Fibroblast of pulmonary artery (primary cell): ENCODE results near the gene TCEA3.

Experiments
- DNase-seq: peaks from one replicate; pipeline ENCODE4 v3.0.0-alpha.2; 2010; ENCODE audit warnings: low read depth
- H3K4me3 ChIP-seq: replicated peaks from 2 replicates; pipeline ENCODE4 v1.5.1; 2011; ENCODE audit warnings: low read depth, mild to moderate bottlenecking, control low read depth, low read length, moderate library complexity
- TF ChIP-seq, protein P1 (sequence below): IDR thresholded peaks from 2 replicates; pipeline ENCODE4 v1.5.1; 2011; ENCODE audit warnings: mild to moderate bottlenecking, control low read depth, low read length, inconsistent platforms; ENCODE audit errors: missing control alignments

TCEA3 gene

GRCh38 chr1:23403038-23403336 is 21.6 kb downstream of the TCEA3 start:
- no peak overlapping the region for H3K4me3 ChIP-seq
- peak; percentile 74 for DNase-seq
- TF ChIP-seq, protein P1, sequence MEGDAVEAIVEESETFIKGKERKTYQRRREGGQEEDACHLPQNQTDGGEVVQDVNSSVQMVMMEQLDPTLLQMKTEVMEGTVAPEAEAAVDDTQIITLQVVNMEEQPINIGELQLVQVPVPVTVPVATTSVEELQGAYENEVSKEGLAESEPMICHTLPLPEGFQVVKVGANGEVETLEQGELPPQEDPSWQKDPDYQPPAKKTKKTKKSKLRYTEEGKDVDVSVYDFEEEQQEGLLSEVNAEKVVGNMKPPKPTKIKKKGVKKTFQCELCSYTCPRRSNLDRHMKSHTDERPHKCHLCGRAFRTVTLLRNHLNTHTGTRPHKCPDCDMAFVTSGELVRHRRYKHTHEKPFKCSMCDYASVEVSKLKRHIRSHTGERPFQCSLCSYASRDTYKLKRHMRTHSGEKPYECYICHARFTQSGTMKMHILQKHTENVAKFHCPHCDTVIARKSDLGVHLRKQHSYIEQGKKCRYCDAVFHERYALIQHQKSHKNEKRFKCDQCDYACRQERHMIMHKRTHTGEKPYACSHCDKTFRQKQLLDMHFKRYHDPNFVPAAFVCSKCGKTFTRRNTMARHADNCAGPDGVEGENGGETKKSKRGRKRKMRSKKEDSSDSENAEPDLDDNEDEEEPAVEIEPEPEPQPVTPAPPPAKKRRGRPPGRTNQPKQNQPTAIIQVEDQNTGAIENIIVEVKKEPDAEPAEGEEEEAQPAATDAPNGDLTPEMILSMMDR: no peak

- no peak for DNase-seq
Observed at GRCh38 chr1:23402286-23403037, 22.1 kb downstream of the TCEA3 start.

DNA sequence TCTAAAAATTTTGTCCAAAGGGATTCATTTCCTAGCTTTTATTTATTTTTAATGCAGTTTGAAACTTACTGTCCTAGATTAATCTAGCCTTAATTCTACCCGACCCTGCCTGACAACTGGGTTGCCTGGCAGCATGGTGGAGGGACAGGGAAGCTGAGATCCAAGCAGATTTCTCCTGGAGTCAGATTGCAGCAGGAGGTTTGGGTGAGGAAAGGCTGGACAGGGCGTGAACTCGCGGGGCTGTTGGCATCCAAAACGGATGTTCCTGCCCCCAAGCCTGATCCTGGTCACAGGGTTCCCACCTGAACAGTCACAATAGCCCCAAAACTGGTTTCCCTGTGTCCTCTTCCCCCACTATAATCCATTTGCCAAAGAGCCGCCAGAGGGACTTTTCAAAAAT is 23.2 kb downstream of the TCEA3 start:
- TF ChIP-seq, protein P1: no peak
- no peak overlapping the region for H3K4me3 ChIP-seq
- no peak for DNase-seq

More at GRCh38 chr1:23402286-23403037, 22.1 kb downstream of the TCEA3 start:
- no peak overlapping the region for H3K4me3 ChIP-seq
- TF ChIP-seq, protein P1: no peak

GRCh38 chr1:23400324-23401114 is 24.0 kb downstream of the TCEA3 start:
- TF ChIP-seq, protein P1: no peak
- no peak overlapping the region for H3K4me3 ChIP-seq
- peak; percentile 86 for DNase-seq

DNA sequence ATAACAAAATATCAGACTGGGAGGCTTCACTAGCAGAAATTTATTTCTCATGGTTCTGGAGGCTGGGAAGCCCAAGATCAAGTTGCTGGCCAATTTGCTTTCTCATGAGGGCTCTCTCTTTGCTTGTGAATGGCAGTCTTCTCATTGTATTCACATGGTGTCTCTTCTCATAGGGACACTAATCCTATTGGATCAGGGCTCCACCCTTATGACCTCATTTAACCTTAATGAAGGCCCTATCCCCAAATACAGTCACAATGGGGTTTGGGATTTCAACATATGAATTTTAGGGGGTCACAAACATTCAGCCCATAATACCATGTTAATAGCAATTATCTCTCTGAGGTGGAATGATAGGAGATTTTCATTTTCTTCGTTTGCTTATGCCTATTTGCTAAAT is 25.3 kb downstream of the TCEA3 start:
- TF ChIP-seq, protein P1: no peak
- no peak overlapping the region for H3K4me3 ChIP-seq
- DNase-seq: no peak

DNA sequence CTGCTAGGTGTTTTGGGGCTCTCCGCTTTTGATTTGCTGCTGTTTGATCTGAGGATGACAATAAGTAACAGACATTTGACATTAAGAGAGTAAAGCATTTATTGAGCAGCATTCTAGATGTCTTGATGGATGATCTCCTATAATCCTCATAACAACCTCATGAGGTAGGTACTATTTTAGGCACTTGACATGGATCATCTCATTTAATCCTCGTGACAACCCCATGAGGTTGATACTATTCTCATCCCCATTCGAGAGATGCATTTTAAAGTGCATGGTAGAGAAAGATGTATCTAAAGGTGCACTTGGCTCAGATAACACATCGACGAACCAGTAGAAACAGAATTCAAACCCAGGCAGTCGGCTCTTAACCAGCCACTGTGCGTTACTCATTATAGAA is 26.6 kb downstream of the TCEA3 start:
- no peak for DNase-seq
- TF ChIP-seq, protein P1: no peak
- no peak overlapping the region for H3K4me3 ChIP-seq

DNA sequence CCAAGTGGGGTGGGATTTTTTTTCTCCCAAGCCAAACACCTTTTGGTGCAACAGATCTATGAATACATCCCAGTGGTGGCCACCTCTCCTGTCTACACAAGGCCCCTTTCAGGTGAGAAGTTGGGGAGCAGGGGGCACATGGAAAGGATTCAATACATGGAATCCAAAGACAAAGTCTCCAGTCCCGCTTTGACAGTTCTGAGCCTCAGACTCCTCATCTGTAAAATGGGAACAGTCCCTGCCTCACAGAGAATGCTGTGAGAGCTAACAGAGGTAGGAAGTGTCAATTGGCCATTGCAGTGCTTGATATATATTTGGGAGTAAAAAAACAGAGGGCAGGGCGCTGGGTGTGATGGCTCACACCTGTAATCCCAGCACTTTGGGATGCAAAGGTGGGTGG is 28.2 kb downstream of the TCEA3 start:
- no peak for DNase-seq
- no peak overlapping the region for H3K4me3 ChIP-seq
- TF ChIP-seq, protein P1: no peak
